Neural progenitor cell (in vitro differentiated cells): Measurements from ENCODE around the gene PEX14. TPM values are rescaled to one million over a fixed set of nuclear protein-coding genes. Genes with fewer than 3 reads are reported as not detected.

Experiments used
- DNase-seq: peaks from one replicate; pipeline ENCODE4 v3.0.0-alpha.2; 2016; ENCODE audit warnings: low spot score
- H2AFZ ChIP-seq: fragments of 200-600 bp; sonication (generic); replicated peaks from 2 replicates; pipeline ENCODE4 v1.6.1; 2016; ENCODE audit warnings: antibody characterized with exemption
- H3F3A ChIP-seq: fragments of 200-600 bp; sonication (generic); 2 replicates; pipeline ENCODE4 v1.6.1; 2016; ENCODE audit warnings: antibody characterized with exemption, low read depth
- H3K27ac ChIP-seq: fragments of 200-600 bp; sonication (generic); 2 replicates; pipeline ENCODE4 v1.5.1; 2016; ENCODE audit warnings: mild to moderate bottlenecking
- H3K27me3 ChIP-seq: fragments of 200-600 bp; sonication (generic); 2 replicates; pipeline ENCODE4 v1.6.1; 2016; ENCODE audit warnings: mild to moderate bottlenecking, moderate library complexity
- H3K36me3 ChIP-seq: fragments of 200-600 bp; sonication (generic); 2 replicates; pipeline ENCODE4 v1.5.1; 2016
- H3K4me1 ChIP-seq: fragments of 200-600 bp; sonication (generic); 2 replicates; pipeline ENCODE4 v1.6.1; 2016; ENCODE audit warnings: mixed run types
- H3K4me2 ChIP-seq: fragments of 200-600 bp; sonication (generic); 2 replicates; pipeline ENCODE4 v1.6.1; 2016
- H3K4me3 ChIP-seq: fragments of 200-600 bp; sonication (generic); 2 replicates; pipeline ENCODE4 v1.5.1; 2016
- H3K79me2 ChIP-seq: fragments of 200-600 bp; sonication (generic); 2 replicates; pipeline ENCODE4 v1.6.1; 2016; ENCODE audit warnings: low read depth
- H3K9ac ChIP-seq: fragments of 200-600 bp; sonication (generic); 2 replicates; pipeline ENCODE4 v1.6.1; 2016
- H3K9me3 ChIP-seq: fragments of 200-600 bp; sonication (generic); 2 replicates; pipeline ENCODE4 v1.5.1; 2016; ENCODE audit warnings: low read depth
- H4K20me1 ChIP-seq: fragments of 200-600 bp; sonication (generic); 2 replicates; pipeline ENCODE4 v1.6.1; 2016; ENCODE audit warnings: low read depth
- H3K27ac Mint-ChIP-seq: 3 replicates; pipeline ENCODE4 v1.8.0; 2021; ENCODE audit warnings: mixed read lengths
- H3K27me3 Mint-ChIP-seq: 2 replicates; pipeline ENCODE4 v1.8.0; 2022; ENCODE audit warnings: low read depth, mild to moderate bottlenecking, inconsistent platforms, moderate library complexity, mixed read lengths; ENCODE audit not compliant: insufficient read depth
- H3K36me3 Mint-ChIP-seq: 3 replicates; pipeline ENCODE4 v1.8.0; 2021; ENCODE audit warnings: mixed read lengths
- H3K4me1 Mint-ChIP-seq: 3 replicates; pipeline ENCODE4 v1.8.0; 2021; ENCODE audit warnings: mixed read lengths
- H3K4me3 Mint-ChIP-seq: 3 replicates; pipeline ENCODE4 v1.8.0; 2021; ENCODE audit warnings: mild to moderate bottlenecking, moderate library complexity, mixed read lengths
- H3K9me3 Mint-ChIP-seq: 3 replicates; pipeline ENCODE4 v1.8.0; 2020; ENCODE audit warnings: mixed read lengths
- CTCF ChIP-seq: fragments of 200-600 bp; sonication (generic); IDR thresholded peaks from 2 replicates; pipeline ENCODE4 v1.5.1; 2017; ENCODE audit warnings: antibody characterized with exemption, mild to moderate bottlenecking
- EZH2 ChIP-seq: fragments of 200-600 bp; sonication (generic); IDR thresholded peaks from 2 replicates; pipeline ENCODE4 v1.6.1; 2017; ENCODE audit warnings: antibody characterized with exemption, mild to moderate bottlenecking, moderate library complexity
- EZH2phosphoT487 ChIP-seq: fragments of 200-600 bp; sonication (generic); IDR thresholded peaks from 2 replicates; pipeline ENCODE4 v1.6.1; 2017; ENCODE audit warnings: antibody characterized with exemption
- total RNA-seq: library from RNA; depleted of rRNA; stranded (reverse); fragments of >200 nt; gene quantifications from 2 replicates; pipeline ENCODE4 v1.2.3, GENCODE V29; 2015; ENCODE audit warnings: low replicate concordance

Gene PEX14
- total RNA-seq, 1 donor from 2014 or later: 9.3 TPM

- Mint-ChIP-seq H3K4me1 (peaks cover 69% of the 10 kb centered on the region), H3K27me3 (peaks cover 2% of the 10 kb centered on the region), H3K27ac (peak overlapping the region; percentile 47), H3K36me3 (no peaks in the 10 kb centered on the region), H3K9me3 (no peaks in the 10 kb centered on the region), H3K4me3 (no peak overlapping the region)
- H3K36me3 ChIP-seq: no peaks in the 10 kb centered on the region
- no peak overlapping the region for H3K27ac ChIP-seq
- H3K4me3 ChIP-seq: no peak overlapping the region
- H3K9ac ChIP-seq: no peak overlapping the region
- peaks cover 37% of the 10 kb centered on the region for H3K4me1 ChIP-seq
- H4K20me1 ChIP-seq: peaks cover 93% of the 10 kb centered on the region
- peaks cover 71% of the 10 kb centered on the region for H3K79me2 ChIP-seq
- no peaks in the 10 kb centered on the region for H3K27me3 ChIP-seq
- TF ChIP-seq EZH2: no peak
- H3K4me2 ChIP-seq: no peak overlapping the region
- H3K9me3 ChIP-seq: no peaks in the 10 kb centered on the region
- no peak for DNase-seq
- H3F3A ChIP-seq: peaks cover 26% of the 10 kb centered on the region
- no peak overlapping the region for H2AFZ ChIP-seq
Measured at GRCh38 chr1:10516925-10517676, 42.4 kb downstream of the PEX14 start.

GRCh38 chr1:10517677-10517982, 42.9 kb downstream of the PEX14 start:
- Mint-ChIP-seq H3K27me3 (peaks cover 2% of the 10 kb centered on the region), H3K9me3 (no peaks in the 10 kb centered on the region), H3K4me3 (no peak overlapping the region), H3K27ac (no peak overlapping the region), H3K36me3 (no peaks in the 10 kb centered on the region), H3K4me1 (peaks cover 68% of the 10 kb centered on the region)
- no peak for DNase-seq
- Histone ChIP-seq H3K36me3 (no peaks in the 10 kb centered on the region), H3F3A (peaks cover 26% of the 10 kb centered on the region), H3K4me1 (peaks cover 37% of the 10 kb centered on the region), H3K79me2 (peaks cover 76% of the 10 kb centered on the region), H3K4me3 (no peak overlapping the region), H3K9me3 (no peaks in the 10 kb centered on the region), H2AFZ (no peak overlapping the region), H3K9ac (no peak overlapping the region), H4K20me1 (peaks cover 95% of the 10 kb centered on the region), H3K27me3 (no peaks in the 10 kb centered on the region), H3K27ac (no peak overlapping the region), H3K4me2 (no peak overlapping the region)
- TF ChIP-seq CTCF (no peak), EZH2 (no peak), EZH2phosphoT487 (no peak)

GRCh38 chr1:10519016-10519417, 44.3 kb downstream of the PEX14 start:
- Histone ChIP-seq H2AFZ (no peak overlapping the region), H4K20me1 (peaks cover 89% of the 10 kb centered on the region), H3F3A (peaks cover 18% of the 10 kb centered on the region), H3K79me2 (peaks cover 81% of the 10 kb centered on the region), H3K4me3 (peak overlapping the region; percentile 6), H3K9me3 (no peaks in the 10 kb centered on the region), H3K27me3 (no peaks in the 10 kb centered on the region), H3K27ac (no peak overlapping the region), H3K36me3 (no peaks in the 10 kb centered on the region), H3K9ac (no peak overlapping the region), H3K4me1 (peaks cover 37% of the 10 kb centered on the region), H3K4me2 (peak overlapping the region; percentile 70)
- H3K4me1 Mint-ChIP-seq: peaks cover 58% of the 10 kb centered on the region
- TF ChIP-seq CTCF (peak; percentile 33), EZH2 (no peak)
- peak; percentile 72 for DNase-seq
- no peaks in the 10 kb centered on the region for H3K9me3 Mint-ChIP-seq
- no peak overlapping the region for H3K27ac Mint-ChIP-seq
- no peaks in the 10 kb centered on the region for H3K36me3 Mint-ChIP-seq
- H3K27me3 Mint-ChIP-seq: peaks cover 2% of the 10 kb centered on the region
- H3K4me3 Mint-ChIP-seq: no peak overlapping the region

GRCh38 chr1:10520497-10520896, 45.7 kb downstream of the PEX14 start:
- Histone ChIP-seq H3K4me3 (no peak overlapping the region), H3K4me2 (no peak overlapping the region), H3K4me1 (peaks cover 29% of the 10 kb centered on the region), H2AFZ (no peak overlapping the region), H3K27ac (no peak overlapping the region), H3K36me3 (no peaks in the 10 kb centered on the region), H3K9ac (no peak overlapping the region), H3K27me3 (no peaks in the 10 kb centered on the region), H3K79me2 (peaks cover 85% of the 10 kb centered on the region), H4K20me1 (peaks cover 83% of the 10 kb centered on the region), H3K9me3 (no peaks in the 10 kb centered on the region), H3F3A (peaks cover 18% of the 10 kb centered on the region)
- Mint-ChIP-seq H3K4me3 (no peak overlapping the region), H3K36me3 (no peaks in the 10 kb centered on the region), H3K9me3 (no peaks in the 10 kb centered on the region), H3K27ac (no peak overlapping the region), H3K4me1 (peaks cover 48% of the 10 kb centered on the region), H3K27me3 (peaks cover 2% of the 10 kb centered on the region)
- no peak for DNase-seq
- TF ChIP-seq CTCF (no peak), EZH2 (no peak), EZH2phosphoT487 (no peak)
